ENCODE results near the gene DPP6.

The DPP6 gene

DNA sequence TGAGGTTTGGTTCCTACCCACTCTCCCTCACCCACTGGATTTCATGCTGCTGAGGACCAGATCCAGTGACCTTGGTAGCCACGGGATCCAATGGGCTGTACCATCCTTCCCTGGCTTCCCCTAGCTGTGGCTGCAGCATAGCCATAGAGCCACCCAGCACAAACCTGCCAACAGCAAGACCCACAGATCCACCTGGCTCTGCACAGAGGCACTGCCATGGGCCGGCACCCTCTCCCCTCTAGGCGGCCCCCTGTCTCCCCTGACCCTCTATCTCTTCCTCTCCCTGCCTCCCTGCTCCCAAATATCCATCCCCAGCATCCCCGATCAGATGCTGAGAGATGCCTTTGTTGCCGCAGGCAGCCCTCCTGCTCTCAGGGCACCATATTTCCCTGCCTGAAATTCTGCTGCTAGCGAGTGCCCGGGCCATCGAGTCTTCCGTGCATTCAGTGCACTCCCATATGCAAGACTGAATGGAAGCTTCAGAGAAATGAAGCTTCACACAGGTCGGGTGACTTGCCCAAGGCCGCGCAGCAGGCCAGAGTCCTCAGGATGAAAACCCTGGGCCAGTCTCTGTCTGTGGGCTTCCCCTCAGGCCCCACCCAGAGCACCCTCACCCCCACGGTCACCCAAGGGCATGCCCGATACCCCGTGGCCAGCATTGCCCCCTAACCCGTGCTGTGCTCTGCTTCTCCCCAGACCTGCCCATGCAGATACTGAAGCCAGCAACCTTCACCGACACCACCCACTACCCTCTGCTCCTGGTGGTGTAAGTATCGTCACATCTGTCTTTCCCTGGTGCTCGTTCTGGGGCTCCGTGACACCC is 819.9 kb downstream of the DPP6 start:
- H3K27me3 ChIP-seq (ENCODE audit: insufficient read depth, low read length, poor library complexity, severe bottlenecking), result no peaks in the 10 kb centered on the region
- no peak overlapping the region for H3K4me3 ChIP-seq (ENCODE audit: low read length, poor library complexity, severe bottlenecking)
- no peaks in the 10 kb centered on the region for H3K79me2 ChIP-seq (ENCODE audit: insufficient read depth, low read length)
- no peaks in the 10 kb centered on the region for H3K36me3 ChIP-seq (ENCODE audit: insufficient read depth, low read length)
- no peaks in the 10 kb centered on the region for H3F3A ChIP-seq (ENCODE audit: low read depth)
- no peaks in the 10 kb centered on the region for H3K9me3 ChIP-seq (ENCODE audit: insufficient read depth, low read depth, low read length)
- H4K20me1 ChIP-seq (ENCODE audit: insufficient read depth, low read length, poor library complexity, severe bottlenecking), result no peaks in the 10 kb centered on the region
- H3K9ac ChIP-seq (ENCODE audit: low read depth, low read length, poor library complexity, severe bottlenecking), result no peak overlapping the region
- no peaks in the 10 kb centered on the region for H3K4me1 ChIP-seq (ENCODE audit: insufficient read depth, low read length, poor library complexity, severe bottlenecking)
- no peaks in the 10 kb centered on the region for H3K9me2 ChIP-seq (replicated peaks; ENCODE audit: low read depth, low read length)
- TF ChIP-seq EZH2phosphoT487 (IDR thresholded peaks at IDR 0.05; ENCODE audit: borderline replicate concordance), result no peak
- TF ChIP-seq, protein P1, sequence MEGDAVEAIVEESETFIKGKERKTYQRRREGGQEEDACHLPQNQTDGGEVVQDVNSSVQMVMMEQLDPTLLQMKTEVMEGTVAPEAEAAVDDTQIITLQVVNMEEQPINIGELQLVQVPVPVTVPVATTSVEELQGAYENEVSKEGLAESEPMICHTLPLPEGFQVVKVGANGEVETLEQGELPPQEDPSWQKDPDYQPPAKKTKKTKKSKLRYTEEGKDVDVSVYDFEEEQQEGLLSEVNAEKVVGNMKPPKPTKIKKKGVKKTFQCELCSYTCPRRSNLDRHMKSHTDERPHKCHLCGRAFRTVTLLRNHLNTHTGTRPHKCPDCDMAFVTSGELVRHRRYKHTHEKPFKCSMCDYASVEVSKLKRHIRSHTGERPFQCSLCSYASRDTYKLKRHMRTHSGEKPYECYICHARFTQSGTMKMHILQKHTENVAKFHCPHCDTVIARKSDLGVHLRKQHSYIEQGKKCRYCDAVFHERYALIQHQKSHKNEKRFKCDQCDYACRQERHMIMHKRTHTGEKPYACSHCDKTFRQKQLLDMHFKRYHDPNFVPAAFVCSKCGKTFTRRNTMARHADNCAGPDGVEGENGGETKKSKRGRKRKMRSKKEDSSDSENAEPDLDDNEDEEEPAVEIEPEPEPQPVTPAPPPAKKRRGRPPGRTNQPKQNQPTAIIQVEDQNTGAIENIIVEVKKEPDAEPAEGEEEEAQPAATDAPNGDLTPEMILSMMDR (conservative IDR thresholded peaks at IDR 0.05; ENCODE audit: low read length), result no peak
- no peak overlapping the region for H3K4me2 ChIP-seq (ENCODE audit: low read depth, low read length, poor library complexity, severe bottlenecking)
- no peak overlapping the region for H2AFZ ChIP-seq (ENCODE audit: low read length)

DNA sequence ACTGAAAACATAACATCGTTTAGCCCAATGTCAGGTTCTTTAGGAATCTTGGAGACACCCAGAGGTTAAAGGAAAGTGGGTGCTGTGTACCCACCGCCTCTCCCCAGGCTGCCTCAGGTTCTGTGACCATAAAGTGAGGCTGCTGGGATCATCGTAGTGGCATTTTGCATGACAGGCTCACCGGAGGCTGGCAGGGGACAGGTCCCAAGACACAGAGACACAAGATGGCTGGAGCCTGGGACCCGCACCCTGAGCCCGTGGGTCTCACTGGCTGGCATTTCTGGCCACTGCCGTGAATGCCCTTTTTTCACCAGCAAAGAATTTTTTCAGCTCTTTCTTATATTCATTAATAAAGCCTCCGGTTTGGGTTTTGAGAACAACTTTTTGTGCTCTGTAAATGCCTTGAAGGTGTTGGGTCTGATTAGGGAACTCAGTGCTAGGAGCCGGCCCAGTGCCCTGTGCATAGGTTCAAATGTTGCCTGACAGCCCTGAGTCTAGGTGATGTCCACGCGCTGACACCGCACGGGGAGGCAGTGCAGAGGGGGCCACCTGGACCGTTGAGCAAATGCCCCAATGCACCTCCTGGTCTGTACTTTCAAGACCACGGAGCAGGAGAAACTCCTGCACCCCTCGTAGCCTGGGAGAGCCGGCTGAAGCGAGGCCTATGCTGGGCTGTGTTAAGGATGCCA is 820.8 kb downstream of the DPP6 start:
- Histone ChIP-seq H3K4me3 (ENCODE audit: low read length, poor library complexity, severe bottlenecking) (no peak overlapping the region), H2AFZ (ENCODE audit: low read length) (no peak overlapping the region), H3K4me1 (ENCODE audit: insufficient read depth, low read length, poor library complexity, severe bottlenecking) (no peaks in the 10 kb centered on the region), H3K9me3 (ENCODE audit: insufficient read depth, low read depth, low read length) (no peaks in the 10 kb centered on the region), H4K20me1 (ENCODE audit: insufficient read depth, low read length, poor library complexity, severe bottlenecking) (no peaks in the 10 kb centered on the region), H3K9ac (ENCODE audit: low read depth, low read length, poor library complexity, severe bottlenecking) (no peak overlapping the region), H3K79me2 (ENCODE audit: insufficient read depth, low read length) (no peaks in the 10 kb centered on the region), H3F3A (ENCODE audit: low read depth) (no peaks in the 10 kb centered on the region), H3K9me2 (replicated peaks; ENCODE audit: low read depth, low read length) (no peaks in the 10 kb centered on the region), H3K36me3 (ENCODE audit: insufficient read depth, low read length) (no peaks in the 10 kb centered on the region), H3K27me3 (ENCODE audit: insufficient read depth, low read length, poor library complexity, severe bottlenecking) (no peaks in the 10 kb centered on the region), H3K4me2 (ENCODE audit: low read depth, low read length, poor library complexity, severe bottlenecking) (no peak overlapping the region)
- TF ChIP-seq, protein P1 (conservative IDR thresholded peaks at IDR 0.05; ENCODE audit: low read length), result no peak
- no peak for TF ChIP-seq EZH2phosphoT487 (IDR thresholded peaks at IDR 0.05; ENCODE audit: borderline replicate concordance)

DNA sequence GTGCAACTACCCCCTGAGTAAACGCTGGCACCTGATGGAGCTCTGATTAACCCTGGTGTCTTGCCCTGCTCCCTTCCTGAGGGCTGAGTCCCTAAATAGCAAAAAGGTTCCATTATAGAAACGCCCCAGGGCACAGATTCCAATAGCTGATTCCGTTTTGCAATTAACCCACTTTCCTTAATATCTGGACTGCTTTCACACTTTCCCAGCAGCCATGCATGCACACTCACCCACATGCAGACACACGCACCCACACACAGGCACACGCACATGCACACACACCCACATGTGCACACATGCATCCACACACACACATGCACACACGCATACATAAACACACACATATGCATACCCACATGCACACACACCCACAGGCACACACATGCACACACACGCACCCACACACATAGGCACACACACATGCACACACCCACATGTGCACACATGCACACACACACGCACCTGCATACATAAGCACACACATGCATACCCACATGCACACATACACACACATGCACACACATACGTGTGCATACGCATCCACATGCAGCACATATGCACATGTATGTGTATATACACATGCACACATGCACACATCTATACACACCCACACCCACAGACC is 821.4 kb downstream of the DPP6 start:
- H3K79me2 ChIP-seq (ENCODE audit: insufficient read depth, low read length), result no peaks in the 10 kb centered on the region
- H3K9me2 ChIP-seq (replicated peaks; ENCODE audit: low read depth, low read length), result no peaks in the 10 kb centered on the region
- no peak for TF ChIP-seq EZH2phosphoT487 (IDR thresholded peaks at IDR 0.05; ENCODE audit: borderline replicate concordance)
- TF ChIP-seq, protein P1 (conservative IDR thresholded peaks at IDR 0.05; ENCODE audit: low read length), result no peak
- no peak overlapping the region for H3K4me3 ChIP-seq (ENCODE audit: low read length, poor library complexity, severe bottlenecking)
- H3K9me3 ChIP-seq (ENCODE audit: insufficient read depth, low read depth, low read length), result no peaks in the 10 kb centered on the region
- no peak overlapping the region for H3K9ac ChIP-seq (ENCODE audit: low read depth, low read length, poor library complexity, severe bottlenecking)
- no peaks in the 10 kb centered on the region for H3K27me3 ChIP-seq (ENCODE audit: insufficient read depth, low read length, poor library complexity, severe bottlenecking)
- no peaks in the 10 kb centered on the region for H3F3A ChIP-seq (ENCODE audit: low read depth)
- H3K4me2 ChIP-seq (ENCODE audit: low read depth, low read length, poor library complexity, severe bottlenecking), result no peak overlapping the region
- no peaks in the 10 kb centered on the region for H4K20me1 ChIP-seq (ENCODE audit: insufficient read depth, low read length, poor library complexity, severe bottlenecking)
- H3K4me1 ChIP-seq (ENCODE audit: insufficient read depth, low read length, poor library complexity, severe bottlenecking), result no peaks in the 10 kb centered on the region
- H3K36me3 ChIP-seq (ENCODE audit: insufficient read depth, low read length), result no peaks in the 10 kb centered on the region
- no peak overlapping the region for H2AFZ ChIP-seq (ENCODE audit: low read length)

Measured in Loucy (cell line).